ENCODE measurements around the gene EMC10. TPM values are rescaled to one million over a fixed set of nuclear protein-coding genes. Genes with fewer than 3 reads are reported as not detected.

The EMC10 gene
- total RNA-seq, 1 experiment from 2014 or later, result 66.7 TPM

DNA sequence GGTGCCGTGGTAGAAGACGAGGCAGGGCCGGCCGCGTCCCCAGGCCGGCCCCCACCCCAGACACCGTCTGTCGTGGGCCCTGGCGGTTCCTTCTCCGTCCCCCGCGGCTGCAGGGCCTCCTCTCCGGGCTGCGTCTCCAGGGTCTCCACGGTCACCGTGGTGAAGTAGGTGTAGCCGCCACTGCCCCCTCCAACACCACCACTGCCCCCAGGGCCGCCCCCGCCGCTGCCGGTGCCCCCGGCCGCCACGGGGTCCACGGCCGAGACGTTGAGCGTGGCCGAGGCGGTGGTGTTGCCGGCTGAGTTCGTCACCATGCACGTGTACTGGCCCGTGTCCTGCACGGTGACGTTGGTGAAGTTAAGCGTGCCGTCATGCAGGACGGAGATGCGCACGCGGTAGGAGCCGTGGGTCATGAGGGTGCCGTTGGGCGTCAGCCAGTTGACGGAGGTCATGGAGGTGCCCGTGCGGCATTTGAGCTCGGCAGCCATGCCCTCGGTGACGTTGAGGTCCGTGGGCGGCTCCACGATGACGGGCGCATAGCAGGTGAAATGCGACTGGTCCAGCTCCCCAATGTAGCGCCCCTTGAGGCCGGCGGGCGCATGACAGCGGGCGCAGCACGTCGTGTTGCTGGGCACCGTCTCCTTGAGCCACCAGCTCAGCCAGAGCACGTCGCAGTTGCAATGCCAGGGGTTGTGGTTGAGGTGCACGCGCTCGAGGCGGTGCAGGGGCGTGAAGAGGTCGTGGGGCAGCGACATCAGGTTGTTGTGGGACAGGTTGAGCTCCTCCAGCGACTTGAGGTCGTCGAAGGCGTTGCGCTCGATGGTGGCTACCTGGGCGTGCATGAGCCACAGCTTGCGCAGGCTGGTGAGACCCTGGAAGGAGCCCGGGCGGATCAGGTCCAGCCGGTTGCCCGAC is 42.0 kb downstream of the EMC10 start:
- ATAC-seq (no peak), DNase-seq (ENCODE audit: low read depth, low spot score) (no peak)
- intact Hi-C loops (cut with micrococcal nuclease; ENCODE audit: unreplicated experiment), result no loop called here
- in situ Hi-C loops (cut with HindIII; ENCODE audit: low pct_unique_long_range_greater_than_20kb, low sequenced_read_pairs), result no loop called here
- Histone ChIP-seq H3K4me3 (ENCODE audit: low read depth in 2 of 2, low read length in 2 of 2) (no peak overlapping the region), H3K36me3 (ENCODE audit: control insufficient read depth, insufficient read depth, low read length) (no peaks in the 10 kb centered on the region), H3K4me1 (ENCODE audit: control insufficient read depth, insufficient read depth, low read length) (no peaks in the 10 kb centered on the region), H3K27me3 (ENCODE audit: control insufficient read depth, insufficient read depth, low read length) (no peaks in the 10 kb centered on the region), H3K9me3 (ENCODE audit: control insufficient read depth, insufficient read depth, low read depth, low read length) (no peaks in the 10 kb centered on the region), H3K27ac (ENCODE audit: low read length) (no peak overlapping the region)
- CTCF ChIA-PET, result interaction anchor here (0.5 to 0.7 kb wide), 3 partner anchors 19 to 161 kb away, joined by 3 read pairs; no protein-coding TSS in a partner anchor
- POLR2A ChIA-PET, result interaction anchor here (0.7 kb wide), 1 partner anchor 8 kb away, joined by 5 read pairs; no protein-coding TSS in a partner anchor
- no peak for TF ChIP-seq POLR2AphosphoS5 (IDR thresholded peaks at IDR 0.05; ENCODE audit: low read depth, low read length)
- TF ChIP-seq, protein P1, sequence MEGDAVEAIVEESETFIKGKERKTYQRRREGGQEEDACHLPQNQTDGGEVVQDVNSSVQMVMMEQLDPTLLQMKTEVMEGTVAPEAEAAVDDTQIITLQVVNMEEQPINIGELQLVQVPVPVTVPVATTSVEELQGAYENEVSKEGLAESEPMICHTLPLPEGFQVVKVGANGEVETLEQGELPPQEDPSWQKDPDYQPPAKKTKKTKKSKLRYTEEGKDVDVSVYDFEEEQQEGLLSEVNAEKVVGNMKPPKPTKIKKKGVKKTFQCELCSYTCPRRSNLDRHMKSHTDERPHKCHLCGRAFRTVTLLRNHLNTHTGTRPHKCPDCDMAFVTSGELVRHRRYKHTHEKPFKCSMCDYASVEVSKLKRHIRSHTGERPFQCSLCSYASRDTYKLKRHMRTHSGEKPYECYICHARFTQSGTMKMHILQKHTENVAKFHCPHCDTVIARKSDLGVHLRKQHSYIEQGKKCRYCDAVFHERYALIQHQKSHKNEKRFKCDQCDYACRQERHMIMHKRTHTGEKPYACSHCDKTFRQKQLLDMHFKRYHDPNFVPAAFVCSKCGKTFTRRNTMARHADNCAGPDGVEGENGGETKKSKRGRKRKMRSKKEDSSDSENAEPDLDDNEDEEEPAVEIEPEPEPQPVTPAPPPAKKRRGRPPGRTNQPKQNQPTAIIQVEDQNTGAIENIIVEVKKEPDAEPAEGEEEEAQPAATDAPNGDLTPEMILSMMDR (IDR thresholded peaks at IDR 0.05), result no peak
- TF ChIP-seq SIN3A (IDR thresholded peaks at IDR 0.05; ENCODE audit: borderline replicate concordance, insufficient read depth, low read depth, low read length), result no peak
- TF ChIP-seq, protein P2, sequence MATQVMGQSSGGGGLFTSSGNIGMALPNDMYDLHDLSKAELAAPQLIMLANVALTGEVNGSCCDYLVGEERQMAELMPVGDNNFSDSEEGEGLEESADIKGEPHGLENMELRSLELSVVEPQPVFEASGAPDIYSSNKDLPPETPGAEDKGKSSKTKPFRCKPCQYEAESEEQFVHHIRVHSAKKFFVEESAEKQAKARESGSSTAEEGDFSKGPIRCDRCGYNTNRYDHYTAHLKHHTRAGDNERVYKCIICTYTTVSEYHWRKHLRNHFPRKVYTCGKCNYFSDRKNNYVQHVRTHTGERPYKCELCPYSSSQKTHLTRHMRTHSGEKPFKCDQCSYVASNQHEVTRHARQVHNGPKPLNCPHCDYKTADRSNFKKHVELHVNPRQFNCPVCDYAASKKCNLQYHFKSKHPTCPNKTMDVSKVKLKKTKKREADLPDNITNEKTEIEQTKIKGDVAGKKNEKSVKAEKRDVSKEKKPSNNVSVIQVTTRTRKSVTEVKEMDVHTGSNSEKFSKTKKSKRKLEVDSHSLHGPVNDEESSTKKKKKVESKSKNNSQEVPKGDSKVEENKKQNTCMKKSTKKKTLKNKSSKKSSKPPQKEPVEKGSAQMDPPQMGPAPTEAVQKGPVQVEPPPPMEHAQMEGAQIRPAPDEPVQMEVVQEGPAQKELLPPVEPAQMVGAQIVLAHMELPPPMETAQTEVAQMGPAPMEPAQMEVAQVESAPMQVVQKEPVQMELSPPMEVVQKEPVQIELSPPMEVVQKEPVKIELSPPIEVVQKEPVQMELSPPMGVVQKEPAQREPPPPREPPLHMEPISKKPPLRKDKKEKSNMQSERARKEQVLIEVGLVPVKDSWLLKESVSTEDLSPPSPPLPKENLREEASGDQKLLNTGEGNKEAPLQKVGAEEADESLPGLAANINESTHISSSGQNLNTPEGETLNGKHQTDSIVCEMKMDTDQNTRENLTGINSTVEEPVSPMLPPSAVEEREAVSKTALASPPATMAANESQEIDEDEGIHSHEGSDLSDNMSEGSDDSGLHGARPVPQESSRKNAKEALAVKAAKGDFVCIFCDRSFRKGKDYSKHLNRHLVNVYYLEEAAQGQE (IDR thresholded peaks at IDR 0.05; ENCODE audit: insufficient read depth in 1 of 2, low read depth in 2 of 2, low read length in 1 of 2), result no peak
- no peak for TF ChIP-seq TCF7L2 (IDR thresholded peaks at IDR 0.05; ENCODE audit: low read depth, low read length)
- BruUV-seq (replicated peaks), result no TSS peak

DNA sequence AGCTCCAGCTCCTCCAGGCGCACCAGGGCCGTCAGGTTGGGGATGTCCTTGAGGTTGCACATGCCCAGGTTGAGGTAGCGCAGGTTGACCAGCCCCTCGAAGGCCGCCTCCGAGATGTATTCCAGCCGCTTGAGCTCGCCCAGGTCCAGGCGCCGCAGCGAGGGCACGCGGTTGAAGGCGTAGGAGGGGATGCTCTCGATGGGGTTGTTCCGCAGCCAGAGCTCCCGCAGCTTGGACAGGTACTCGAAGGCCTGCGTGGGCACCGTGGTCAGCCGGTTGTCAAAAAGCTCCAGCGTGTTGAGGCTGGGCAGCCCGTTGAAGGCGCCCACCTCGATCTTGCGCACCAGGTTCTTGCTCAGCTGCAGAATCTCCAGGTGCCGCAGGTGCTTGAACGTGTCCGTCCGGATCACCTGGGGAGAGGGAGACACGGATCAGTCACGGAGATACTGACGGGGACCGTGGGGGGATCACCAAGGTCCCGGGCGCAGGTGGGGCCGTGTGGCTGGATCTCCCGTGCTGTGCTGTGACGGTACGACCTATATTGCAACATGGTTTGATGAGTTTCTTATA is 42.8 kb downstream of the EMC10 start:
- TF ChIP-seq, protein P2 (IDR thresholded peaks at IDR 0.05; ENCODE audit: insufficient read depth in 1 of 2, low read depth in 2 of 2, low read length in 1 of 2), result no peak
- TF ChIP-seq, protein P1 (IDR thresholded peaks at IDR 0.05), result no peak
- TF ChIP-seq POLR2AphosphoS5 (IDR thresholded peaks at IDR 0.05; ENCODE audit: low read depth, low read length) (no peak), TCF7L2 (IDR thresholded peaks at IDR 0.05; ENCODE audit: low read depth, low read length) (no peak), SIN3A (IDR thresholded peaks at IDR 0.05; ENCODE audit: borderline replicate concordance, insufficient read depth, low read depth, low read length) (no peak)

More for the DNA sequence above, 42.8 kb downstream of the EMC10 start:
- no peaks in the 10 kb centered on the region for H3K9me3 ChIP-seq (ENCODE audit: control insufficient read depth, insufficient read depth, low read depth, low read length)
- ChIA-PET CTCF (interaction anchor here (0.5 to 0.7 kb wide), 3 partner anchors 18 to 162 kb away, joined by 3 read pairs; no protein-coding TSS in a partner anchor), POLR2A (no interaction called here)
- H3K4me1 ChIP-seq (ENCODE audit: control insufficient read depth, insufficient read depth, low read length), result no peaks in the 10 kb centered on the region
- H3K27me3 ChIP-seq (ENCODE audit: control insufficient read depth, insufficient read depth, low read length), result no peaks in the 10 kb centered on the region
- H3K4me3 ChIP-seq (ENCODE audit: low read depth in 2 of 2, low read length in 2 of 2), result no peak overlapping the region
- ATAC-seq (no peak), DNase-seq (ENCODE audit: low read depth, low spot score) (no peak)
- H3K36me3 ChIP-seq (ENCODE audit: control insufficient read depth, insufficient read depth, low read length), result no peaks in the 10 kb centered on the region
- intact Hi-C loops (cut with micrococcal nuclease; ENCODE audit: unreplicated experiment), result no loop called here
- in situ Hi-C loops (cut with HindIII; ENCODE audit: low pct_unique_long_range_greater_than_20kb, low sequenced_read_pairs), result no loop called here
- no TSS peak for BruUV-seq (replicated peaks)
- H3K27ac ChIP-seq (ENCODE audit: low read length), result no peak overlapping the region
